A549 (cell line): ENCODE measurements around the gene PTTG1IP.

Experiments
- BHLHE40 ChIP-seq: IDR thresholded peaks from 2 replicates; pipeline ENCODE4 v1.6.1; 2012; ENCODE audit warnings: low read depth, low read length, inconsistent platforms
- NFE2L2 ChIP-seq: fragments of 150-350 bp; conservative IDR thresholded peaks from 2 replicates; pipeline ENCODE4 v1.6.1; 2014; ENCODE audit warnings: low read length
- POLR2A ChIP-seq: IDR thresholded peaks from 2 replicates; pipeline ENCODE4 v1.6.1; 2012; ENCODE audit warnings: mild to moderate bottlenecking, low read length
- RCOR1 ChIP-seq: fragments of 150-350 bp; IDR thresholded peaks from 2 replicates; pipeline ENCODE4 v1.6.1; 2014; ENCODE audit warnings: antibody characterized with exemption, low read length, low read depth
- RNF2 ChIP-seq: fragments of 200-600 bp; sonication (generic); IDR thresholded peaks from 2 replicates; pipeline ENCODE4 v1.6.1; 2016; ENCODE audit warnings: low read depth, mild to moderate bottlenecking, antibody characterized with exemption, moderate library complexity, borderline replicate concordance
- TP53 ChIP-seq: fragments of 250-450 bp; sonication (Bioruptor Pico); IDR thresholded peaks from 2 replicates; pipeline ENCODE4 v1.5.0; 2021; ENCODE audit warnings: mild to moderate bottlenecking, moderate library complexity
- TF ChIP-seq, protein P1 (sequence below): fragments of >200 bp; sonication (Bioruptor Twin); formaldehyde crosslinking; IDR thresholded peaks from 3 replicates; pipeline ENCODE4 v1.5.1; 2016
- TF ChIP-seq, protein P2 (sequence below): fragments of 200-600 bp; sonication (generic); IDR thresholded peaks from 2 replicates; pipeline ENCODE4 v1.6.1; 2016; ENCODE audit warnings: antibody characterized with exemption, mild to moderate bottlenecking, moderate library complexity
- TF ChIP-seq, protein P3 (sequence below): IDR thresholded peaks from 2 replicates; pipeline ENCODE4 v1.6.1; 2012

DNA sequence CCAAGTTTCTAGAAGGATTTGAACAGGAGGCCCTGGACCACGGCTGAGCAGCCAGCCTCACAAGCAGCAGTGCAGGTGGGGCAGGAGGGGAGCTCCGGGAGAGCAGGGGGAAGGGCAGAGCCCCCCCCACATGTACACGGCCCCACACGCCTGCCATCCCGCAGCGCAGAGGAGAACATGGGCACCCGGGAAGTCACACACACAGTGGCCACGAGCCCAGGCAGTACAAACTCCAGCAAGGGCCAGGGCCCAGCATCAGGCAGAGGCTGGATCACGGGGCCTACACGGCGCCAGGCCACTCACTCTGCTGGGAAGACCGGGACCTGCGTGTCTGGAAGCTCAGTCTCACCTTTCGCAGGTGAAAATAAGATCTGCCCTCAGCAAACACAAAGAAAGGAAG lies 60.9 kb downstream of the PTTG1IP start:
- no peak for TF ChIP-seq RNF2
- TF ChIP-seq, protein P1, sequence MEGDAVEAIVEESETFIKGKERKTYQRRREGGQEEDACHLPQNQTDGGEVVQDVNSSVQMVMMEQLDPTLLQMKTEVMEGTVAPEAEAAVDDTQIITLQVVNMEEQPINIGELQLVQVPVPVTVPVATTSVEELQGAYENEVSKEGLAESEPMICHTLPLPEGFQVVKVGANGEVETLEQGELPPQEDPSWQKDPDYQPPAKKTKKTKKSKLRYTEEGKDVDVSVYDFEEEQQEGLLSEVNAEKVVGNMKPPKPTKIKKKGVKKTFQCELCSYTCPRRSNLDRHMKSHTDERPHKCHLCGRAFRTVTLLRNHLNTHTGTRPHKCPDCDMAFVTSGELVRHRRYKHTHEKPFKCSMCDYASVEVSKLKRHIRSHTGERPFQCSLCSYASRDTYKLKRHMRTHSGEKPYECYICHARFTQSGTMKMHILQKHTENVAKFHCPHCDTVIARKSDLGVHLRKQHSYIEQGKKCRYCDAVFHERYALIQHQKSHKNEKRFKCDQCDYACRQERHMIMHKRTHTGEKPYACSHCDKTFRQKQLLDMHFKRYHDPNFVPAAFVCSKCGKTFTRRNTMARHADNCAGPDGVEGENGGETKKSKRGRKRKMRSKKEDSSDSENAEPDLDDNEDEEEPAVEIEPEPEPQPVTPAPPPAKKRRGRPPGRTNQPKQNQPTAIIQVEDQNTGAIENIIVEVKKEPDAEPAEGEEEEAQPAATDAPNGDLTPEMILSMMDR: no peak
- TF ChIP-seq, protein P2, sequence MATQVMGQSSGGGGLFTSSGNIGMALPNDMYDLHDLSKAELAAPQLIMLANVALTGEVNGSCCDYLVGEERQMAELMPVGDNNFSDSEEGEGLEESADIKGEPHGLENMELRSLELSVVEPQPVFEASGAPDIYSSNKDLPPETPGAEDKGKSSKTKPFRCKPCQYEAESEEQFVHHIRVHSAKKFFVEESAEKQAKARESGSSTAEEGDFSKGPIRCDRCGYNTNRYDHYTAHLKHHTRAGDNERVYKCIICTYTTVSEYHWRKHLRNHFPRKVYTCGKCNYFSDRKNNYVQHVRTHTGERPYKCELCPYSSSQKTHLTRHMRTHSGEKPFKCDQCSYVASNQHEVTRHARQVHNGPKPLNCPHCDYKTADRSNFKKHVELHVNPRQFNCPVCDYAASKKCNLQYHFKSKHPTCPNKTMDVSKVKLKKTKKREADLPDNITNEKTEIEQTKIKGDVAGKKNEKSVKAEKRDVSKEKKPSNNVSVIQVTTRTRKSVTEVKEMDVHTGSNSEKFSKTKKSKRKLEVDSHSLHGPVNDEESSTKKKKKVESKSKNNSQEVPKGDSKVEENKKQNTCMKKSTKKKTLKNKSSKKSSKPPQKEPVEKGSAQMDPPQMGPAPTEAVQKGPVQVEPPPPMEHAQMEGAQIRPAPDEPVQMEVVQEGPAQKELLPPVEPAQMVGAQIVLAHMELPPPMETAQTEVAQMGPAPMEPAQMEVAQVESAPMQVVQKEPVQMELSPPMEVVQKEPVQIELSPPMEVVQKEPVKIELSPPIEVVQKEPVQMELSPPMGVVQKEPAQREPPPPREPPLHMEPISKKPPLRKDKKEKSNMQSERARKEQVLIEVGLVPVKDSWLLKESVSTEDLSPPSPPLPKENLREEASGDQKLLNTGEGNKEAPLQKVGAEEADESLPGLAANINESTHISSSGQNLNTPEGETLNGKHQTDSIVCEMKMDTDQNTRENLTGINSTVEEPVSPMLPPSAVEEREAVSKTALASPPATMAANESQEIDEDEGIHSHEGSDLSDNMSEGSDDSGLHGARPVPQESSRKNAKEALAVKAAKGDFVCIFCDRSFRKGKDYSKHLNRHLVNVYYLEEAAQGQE: no peak
- TF ChIP-seq TP53 (CRISPR knock-in tag): no peak
- TF ChIP-seq NFE2L2: no peak
- no peak for TF ChIP-seq POLR2A
- TF ChIP-seq, protein P3, sequence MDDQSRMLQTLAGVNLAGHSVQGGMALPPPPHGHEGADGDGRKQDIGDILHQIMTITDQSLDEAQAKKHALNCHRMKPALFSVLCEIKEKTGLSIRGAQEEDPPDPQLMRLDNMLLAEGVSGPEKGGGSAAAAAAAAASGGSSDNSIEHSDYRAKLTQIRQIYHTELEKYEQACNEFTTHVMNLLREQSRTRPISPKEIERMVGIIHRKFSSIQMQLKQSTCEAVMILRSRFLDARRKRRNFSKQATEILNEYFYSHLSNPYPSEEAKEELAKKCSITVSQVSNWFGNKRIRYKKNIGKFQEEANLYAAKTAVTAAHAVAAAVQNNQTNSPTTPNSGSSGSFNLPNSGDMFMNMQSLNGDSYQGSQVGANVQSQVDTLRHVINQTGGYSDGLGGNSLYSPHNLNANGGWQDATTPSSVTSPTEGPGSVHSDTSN: no peak
- TF ChIP-seq RCOR1: no peak
- no peak for TF ChIP-seq BHLHE40
